Activated CD8-positive, alpha-beta T cell treated with anti-CD3 and anti-CD28 coated beads for 36 hours (primary cell): ENCODE measurements around the gene PET117. TPM values are rescaled to one million over a fixed set of nuclear protein-coding genes. Genes with fewer than 3 reads are reported as not detected.
"Not testable (repeated sequence)": the region's sequence is repeated elsewhere in the genome, so short reads cannot be mapped to it uniquely, and the experiment has no call there.

Experiments
- ATAC-seq: fragments of 200-7000 bp; cut with Tn5 transposase; one replicate; pipeline ENCODE4 v1.10.0; 2021; ENCODE audit warnings: mild to moderate bottlenecking, moderate library complexity
- CTCF ChIA-PET: fragments of 350-600 bp; sonication (Branson Sonifier 250); formaldehyde crosslinking; loops from one replicate; lab custom pipeline; 2021; ENCODE audit warnings: antibody characterized with exemption; lab: Charles Lee
- POLR2A ChIA-PET: fragments of 350-600 bp; sonication (Branson Sonifier 250); formaldehyde crosslinking; loops from one replicate; lab custom pipeline; 2021; ENCODE audit warnings: antibody characterized with exemption; lab: Charles Lee
- DNase-seq: peaks from one replicate; pipeline ENCODE4 v3.0.0-alpha.2; 2020
- H3K27ac Mint-ChIP-seq: one replicate; pipeline ENCODE4 v1.8.0; 2021; ENCODE audit warnings: mild to moderate bottlenecking, mixed read lengths
- H3K27me3 Mint-ChIP-seq: one replicate; pipeline ENCODE4 v1.8.0; 2021; ENCODE audit warnings: mixed read lengths
- H3K36me3 Mint-ChIP-seq: one replicate; pipeline ENCODE4 v1.8.0; 2021; ENCODE audit warnings: low read depth, mixed read lengths
- H3K4me1 Mint-ChIP-seq: one replicate; pipeline ENCODE4 v1.8.0; 2021; ENCODE audit warnings: low read depth, mixed read lengths
- H3K4me3 Mint-ChIP-seq: one replicate; pipeline ENCODE4 v1.8.0; 2021; ENCODE audit warnings: mild to moderate bottlenecking, moderate library complexity, mixed read lengths
- H3K9me3 Mint-ChIP-seq: one replicate; pipeline ENCODE4 v1.8.0; 2021; ENCODE audit warnings: mixed read lengths
- intact Hi-C: fragments of 100-400 bp; cut with micrococcal nuclease; formaldehyde crosslinking; loops from one replicate; pipeline ENCODE4 v1.10.0; 2022
- total RNA-seq, 2 experiments: library from RNA; stranded (reverse); gene quantifications; one replicate each; pipeline ENCODE4 v1.2.3, GENCODE V29; 2021
- TF ChIP-seq, protein P1 (sequence below): fragments of 200-600 bp; IDR thresholded peaks from one replicate; pipeline ENCODE4 v1.8.0; 2022; ENCODE audit warnings: antibody characterized with exemption, mild to moderate bottlenecking

PET117 gene, protein sequence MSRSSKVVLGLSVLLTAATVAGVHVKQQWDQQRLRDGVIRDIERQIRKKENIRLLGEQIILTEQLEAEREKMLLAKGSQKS
- total RNA-seq = 10 to 100 TPM; 17.2 to 19.4 TPM

DNA sequence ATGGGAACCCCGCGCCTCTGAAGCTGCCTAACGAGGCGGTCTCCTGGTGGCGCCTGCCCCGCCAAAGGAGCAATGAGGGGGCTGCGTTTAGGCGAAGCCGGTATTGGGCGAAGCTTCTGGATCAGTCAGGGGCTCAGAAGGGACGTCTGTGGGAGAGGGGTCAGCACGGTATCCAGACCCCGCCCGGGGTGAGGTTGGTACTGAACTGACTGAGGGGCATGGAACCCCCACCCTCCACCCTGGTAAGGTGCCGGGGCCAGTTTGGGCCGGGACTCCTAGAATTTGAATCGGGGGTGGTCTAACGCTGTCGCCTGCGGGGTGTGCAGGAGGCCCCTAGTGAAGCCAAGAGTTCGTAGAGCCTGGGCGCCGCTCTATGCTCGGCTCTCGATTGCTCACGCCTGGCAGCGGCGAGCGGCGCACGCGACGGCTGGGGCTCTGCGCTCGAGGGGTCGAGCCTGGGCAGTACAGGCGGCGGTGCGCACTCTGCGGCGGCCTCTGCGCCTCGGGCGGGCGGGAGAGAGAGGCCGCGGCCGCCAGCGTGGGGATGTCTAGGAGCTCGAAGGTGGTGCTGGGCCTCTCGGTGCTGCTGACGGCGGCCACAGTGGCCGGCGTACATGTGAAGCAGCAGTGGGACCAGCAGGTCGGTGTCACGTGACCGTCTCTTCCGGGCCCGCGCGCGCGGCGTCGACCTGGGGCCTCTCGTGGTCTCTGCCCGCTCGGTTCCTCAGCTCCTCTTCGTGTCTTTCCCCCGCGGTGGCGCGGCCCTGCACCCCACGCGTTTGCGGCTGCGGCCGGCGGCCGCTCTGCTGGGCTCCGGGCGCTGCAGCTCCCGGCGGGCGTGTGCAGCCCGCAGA lies at the start of gene PET117, which contains the start of gene KAT14:
TSS of gene PET117 (plus strand) at position 452 of the 854 bp plus-strand sequence. CDS start at position 545, 93 bp downstream.
TSS of gene KAT14 (plus strand) at position 452 of the 854 bp plus-strand sequence. CDS start 4,798 bp downstream, outside the sequence.
- POLR2A ChIA-PET = interaction anchor here (0.7 to 3.4 kb wide), 15 partner anchors 8 to 631 kb away, joined by 3 to 10 read pairs (median 3); partner anchors contain the start of genes MGME1, OVOL2, SEC23B and SNX5
- Mint-ChIP-seq H3K36me3 (peaks cover 13% of the 10 kb centered on the region), H3K4me3 (peak within 1 kb of the TSS; percentile 71), H3K9me3 (no peaks in the 10 kb centered on the region), H3K4me1 (peaks cover 30% of the 10 kb centered on the region), H3K27ac (peak within 1 kb of the TSS; percentile 90), H3K27me3 (no peaks in the 10 kb centered on the region)
- peak; percentile 92 for ATAC-seq
- TF ChIP-seq, protein P1, sequence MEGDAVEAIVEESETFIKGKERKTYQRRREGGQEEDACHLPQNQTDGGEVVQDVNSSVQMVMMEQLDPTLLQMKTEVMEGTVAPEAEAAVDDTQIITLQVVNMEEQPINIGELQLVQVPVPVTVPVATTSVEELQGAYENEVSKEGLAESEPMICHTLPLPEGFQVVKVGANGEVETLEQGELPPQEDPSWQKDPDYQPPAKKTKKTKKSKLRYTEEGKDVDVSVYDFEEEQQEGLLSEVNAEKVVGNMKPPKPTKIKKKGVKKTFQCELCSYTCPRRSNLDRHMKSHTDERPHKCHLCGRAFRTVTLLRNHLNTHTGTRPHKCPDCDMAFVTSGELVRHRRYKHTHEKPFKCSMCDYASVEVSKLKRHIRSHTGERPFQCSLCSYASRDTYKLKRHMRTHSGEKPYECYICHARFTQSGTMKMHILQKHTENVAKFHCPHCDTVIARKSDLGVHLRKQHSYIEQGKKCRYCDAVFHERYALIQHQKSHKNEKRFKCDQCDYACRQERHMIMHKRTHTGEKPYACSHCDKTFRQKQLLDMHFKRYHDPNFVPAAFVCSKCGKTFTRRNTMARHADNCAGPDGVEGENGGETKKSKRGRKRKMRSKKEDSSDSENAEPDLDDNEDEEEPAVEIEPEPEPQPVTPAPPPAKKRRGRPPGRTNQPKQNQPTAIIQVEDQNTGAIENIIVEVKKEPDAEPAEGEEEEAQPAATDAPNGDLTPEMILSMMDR = no peak
- DNase-seq = peak; percentile 89
- CTCF ChIA-PET = no interaction called here
- intact Hi-C loops = loop anchor here (5.0 kb wide), 1 partner anchor 140 kb away; no protein-coding TSS in a partner anchor

DNA sequence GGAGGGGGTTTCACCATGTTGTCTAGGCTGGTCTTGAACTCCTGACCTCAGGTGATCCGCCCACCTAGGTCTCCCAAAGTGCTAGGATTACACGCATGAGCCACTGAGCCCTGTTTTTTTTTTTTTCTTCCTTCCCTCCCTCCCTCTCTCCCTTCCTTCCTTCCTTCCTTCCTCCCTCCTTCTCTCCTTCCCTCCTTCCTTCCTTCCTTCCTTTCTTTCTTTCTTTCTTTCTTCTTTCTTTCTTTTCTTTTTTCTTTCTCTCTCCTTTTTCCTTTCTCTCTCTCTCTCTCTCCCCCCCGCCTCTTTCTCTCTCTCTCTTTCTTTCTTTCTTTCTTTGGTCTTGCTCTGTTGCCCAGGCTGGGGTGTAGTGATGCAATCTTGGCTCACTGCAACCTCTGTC lies 49.4 kb upstream of the PET117 start:
- H3K27me3 Mint-ChIP-seq, H3K27ac Mint-ChIP-seq, CTCF ChIA-PET, H3K9me3 Mint-ChIP-seq, H3K36me3 Mint-ChIP-seq, ATAC-seq, POLR2A ChIA-PET, H3K4me1 Mint-ChIP-seq, DNase-seq, H3K4me3 Mint-ChIP-seq, intact Hi-C loops: not testable (repeated sequence)

DNA sequence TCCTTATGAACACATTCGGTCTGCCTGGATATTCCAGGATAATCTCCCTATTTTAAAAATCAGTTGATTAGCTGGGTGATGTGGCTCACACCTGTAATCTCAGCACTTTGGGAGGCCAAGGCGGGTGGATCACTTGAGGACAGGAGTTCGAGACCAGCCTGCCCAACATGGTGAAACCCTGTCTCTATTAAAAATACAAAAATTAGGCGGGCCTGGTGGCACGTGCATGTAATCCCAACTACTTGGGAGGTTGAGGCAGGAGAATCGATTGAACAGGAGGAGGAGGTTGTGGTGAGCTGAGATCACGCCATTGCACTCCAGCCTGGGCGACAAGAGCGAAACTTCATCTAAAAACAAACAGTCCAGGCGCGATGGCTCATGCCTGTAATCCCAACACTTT lies 48.8 kb upstream of the PET117 start:
- H3K4me3 Mint-ChIP-seq, H3K9me3 Mint-ChIP-seq, H3K36me3 Mint-ChIP-seq, H3K27ac Mint-ChIP-seq, DNase-seq, H3K27me3 Mint-ChIP-seq, intact Hi-C loops, H3K4me1 Mint-ChIP-seq, ATAC-seq, POLR2A ChIA-PET: not testable (repeated sequence)
- CTCF ChIA-PET = interaction anchor here (1.0 kb wide), 1 partner anchor 43 kb away, joined by 3 read pairs; no protein-coding TSS in a partner anchor

DNA sequence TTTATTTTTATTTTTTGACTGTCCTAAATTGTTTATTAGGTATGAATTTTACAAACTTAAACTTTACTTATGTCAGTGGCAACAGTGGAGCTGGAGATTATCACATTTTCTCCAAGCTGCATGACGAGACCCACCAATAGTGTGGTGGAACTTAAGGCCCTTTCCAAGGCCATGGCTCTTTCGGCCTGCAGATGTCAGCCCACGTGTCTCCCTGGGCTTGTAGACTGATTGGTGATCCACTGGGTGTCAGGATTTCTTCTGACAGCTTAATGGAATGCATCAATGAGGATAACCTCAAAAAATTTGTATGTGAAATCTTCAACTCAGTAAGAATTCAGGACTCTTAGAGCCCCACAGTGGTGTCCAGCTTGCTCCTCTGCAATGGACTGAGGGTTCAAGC lies 47.6 kb upstream of the PET117 start:
- ChIA-PET POLR2A (no interaction called here), CTCF (interaction anchor here (1.0 kb wide), 1 partner anchor 44 kb away, joined by 3 read pairs; no protein-coding TSS in a partner anchor)
- no peak overlapping the region for H3K4me3 Mint-ChIP-seq
- H3K27me3 Mint-ChIP-seq = peaks cover 2% of the 10 kb centered on the region
- H3K4me1 Mint-ChIP-seq = no peaks in the 10 kb centered on the region
- no peaks in the 10 kb centered on the region for H3K36me3 Mint-ChIP-seq
- TF ChIP-seq, protein P1 = no peak
- no peaks in the 10 kb centered on the region for H3K9me3 Mint-ChIP-seq
- intact Hi-C loops = no loop called here
- no peak overlapping the region for H3K27ac Mint-ChIP-seq
- DNase-seq (no peak), ATAC-seq (no peak)

DNA sequence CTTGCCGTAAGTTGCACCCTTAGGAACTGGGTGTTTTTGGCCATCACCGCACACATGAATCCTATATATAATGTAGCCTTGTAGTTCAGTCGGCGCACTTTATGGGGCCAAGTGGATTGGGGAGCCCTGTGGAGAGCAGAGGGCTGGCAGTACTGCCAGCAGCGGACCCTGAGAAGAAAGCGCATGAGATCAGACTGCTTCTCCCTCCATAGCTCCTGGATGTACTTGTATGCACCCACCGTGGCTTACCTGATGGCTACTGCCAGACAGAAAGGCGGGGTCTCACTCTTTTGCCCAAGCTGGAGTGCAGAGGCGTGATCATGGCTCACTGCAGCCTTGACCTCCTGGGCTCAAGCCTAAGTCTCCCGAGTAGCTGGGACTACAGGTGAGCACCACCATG lies 47.2 kb upstream of the PET117 start:
- no peak for DNase-seq
- CTCF ChIA-PET = no interaction called here
- no peaks in the 10 kb centered on the region for H3K4me1 Mint-ChIP-seq
- no peaks in the 10 kb centered on the region for H3K36me3 Mint-ChIP-seq
- intact Hi-C loops = no loop called here
- POLR2A ChIA-PET = no interaction called here
- no peaks in the 10 kb centered on the region for H3K9me3 Mint-ChIP-seq
- no peak overlapping the region for H3K27ac Mint-ChIP-seq
- no peak overlapping the region for H3K4me3 Mint-ChIP-seq
- H3K27me3 Mint-ChIP-seq = peaks cover 2% of the 10 kb centered on the region
- TF ChIP-seq, protein P1 = no peak
- ATAC-seq = no peak
